Neural crest cell (in vitro differentiated cells): ENCODE data around the gene ODR4. TPM values are rescaled to one million over a fixed set of nuclear protein-coding genes. Genes with fewer than 3 reads are reported as not detected.
"Not testable (repeated sequence)": the region's sequence is repeated elsewhere in the genome, so short reads cannot be mapped to it uniquely, and the experiment has no call there.

Experiments used
- DNase-seq: peaks from one replicate; pipeline ENCODE4 v3.0.0; 2021; ENCODE audit warnings: low read depth, mixed read lengths, low spot score
- H3K27ac Mint-ChIP-seq: one replicate; pipeline ENCODE4 v1.8.0; 2021; ENCODE audit warnings: mild to moderate bottlenecking, mixed read lengths; ENCODE audit not compliant: unreplicated experiment
- H3K27me3 Mint-ChIP-seq: 2 replicates; pipeline ENCODE4 v1.8.0; 2021; ENCODE audit warnings: low read depth, mild to moderate bottlenecking, mixed read lengths
- H3K36me3 Mint-ChIP-seq: 2 replicates; pipeline ENCODE4 v1.8.0; 2021; ENCODE audit warnings: low read depth, mild to moderate bottlenecking, mixed read lengths
- H3K4me1 Mint-ChIP-seq: 2 replicates; pipeline ENCODE4 v1.8.0; 2021; ENCODE audit warnings: mixed read lengths
- H3K4me3 Mint-ChIP-seq: one replicate; pipeline ENCODE4 v1.8.0; 2021; ENCODE audit warnings: mild to moderate bottlenecking, mixed read lengths
- H3K9me3 Mint-ChIP-seq: 2 replicates; pipeline ENCODE4 v1.8.0; 2021; ENCODE audit warnings: mixed read lengths
- total RNA-seq: library from RNA; stranded (reverse); gene quantifications from 2 replicates; pipeline ENCODE4 v1.2.1, GENCODE V29; 2021
- TF ChIP-seq, protein P1 (sequence below): fragments of 200-600 bp; sonication (generic); conservative IDR thresholded peaks from 2 replicates; pipeline ENCODE4 v1.5.0; 2021; ENCODE audit warnings: antibody characterized with exemption, mild to moderate bottlenecking

ODR4 gene
- total RNA-seq, 1 donor from 2014 or later: 18.3 TPM

DNA sequence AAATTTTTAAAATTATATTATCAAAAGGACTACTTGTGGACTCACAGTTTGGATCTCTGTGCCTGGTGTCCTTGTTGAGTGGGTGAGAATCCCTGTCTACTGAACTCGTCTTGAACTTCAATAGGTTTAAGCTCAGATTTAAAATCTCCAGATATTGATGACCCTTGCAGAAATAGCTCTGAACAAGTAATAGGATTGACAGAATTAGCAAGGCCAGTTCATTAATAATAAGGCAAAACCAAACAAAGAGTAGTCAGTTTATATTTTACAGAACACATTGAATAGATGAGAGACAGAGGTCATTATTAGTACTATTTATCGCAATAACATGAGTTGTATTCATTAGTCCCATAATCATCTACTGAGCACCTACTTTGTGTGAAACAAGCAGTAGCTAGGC, 85.4 kb downstream of the ODR4 start, which contains the start of gene PDC:
PDC (minus strand) TSS at position 101 of the 400 bp plus-strand sequence. CDS start 11,655 bp downstream, outside the sequence.
- Mint-ChIP-seq H3K4me1 (no peaks in the 10 kb centered on the region), H3K4me3 (no peak within 1 kb of the TSS), H3K36me3 (no peaks in the 10 kb centered on the region), H3K27ac (no peak within 1 kb of the TSS), H3K9me3 (no peaks in the 10 kb centered on the region), H3K27me3 (no peaks in the 10 kb centered on the region)
- DNase-seq: no peak
- TF ChIP-seq, protein P1, sequence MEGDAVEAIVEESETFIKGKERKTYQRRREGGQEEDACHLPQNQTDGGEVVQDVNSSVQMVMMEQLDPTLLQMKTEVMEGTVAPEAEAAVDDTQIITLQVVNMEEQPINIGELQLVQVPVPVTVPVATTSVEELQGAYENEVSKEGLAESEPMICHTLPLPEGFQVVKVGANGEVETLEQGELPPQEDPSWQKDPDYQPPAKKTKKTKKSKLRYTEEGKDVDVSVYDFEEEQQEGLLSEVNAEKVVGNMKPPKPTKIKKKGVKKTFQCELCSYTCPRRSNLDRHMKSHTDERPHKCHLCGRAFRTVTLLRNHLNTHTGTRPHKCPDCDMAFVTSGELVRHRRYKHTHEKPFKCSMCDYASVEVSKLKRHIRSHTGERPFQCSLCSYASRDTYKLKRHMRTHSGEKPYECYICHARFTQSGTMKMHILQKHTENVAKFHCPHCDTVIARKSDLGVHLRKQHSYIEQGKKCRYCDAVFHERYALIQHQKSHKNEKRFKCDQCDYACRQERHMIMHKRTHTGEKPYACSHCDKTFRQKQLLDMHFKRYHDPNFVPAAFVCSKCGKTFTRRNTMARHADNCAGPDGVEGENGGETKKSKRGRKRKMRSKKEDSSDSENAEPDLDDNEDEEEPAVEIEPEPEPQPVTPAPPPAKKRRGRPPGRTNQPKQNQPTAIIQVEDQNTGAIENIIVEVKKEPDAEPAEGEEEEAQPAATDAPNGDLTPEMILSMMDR: no peak

DNA sequence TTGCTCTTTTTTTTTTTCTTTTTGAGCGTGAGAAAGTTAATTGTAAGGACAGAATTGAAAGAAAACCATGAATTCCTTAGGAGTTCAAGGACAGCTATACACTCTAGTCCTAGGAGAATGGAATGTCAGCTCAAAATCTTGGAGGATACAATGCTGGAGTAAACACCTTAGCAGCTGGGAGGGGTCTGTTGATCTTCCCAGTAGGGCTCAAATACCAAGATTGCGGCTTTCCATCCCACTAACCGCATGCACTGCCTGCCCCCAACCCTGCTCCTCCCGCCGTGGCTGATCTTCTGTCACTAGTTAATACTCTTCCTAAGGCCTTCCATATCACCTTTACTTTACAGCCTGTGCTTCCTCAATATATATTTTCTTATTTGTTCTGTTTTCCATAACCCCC, 87.9 kb downstream of the ODR4 start:
- H3K27ac Mint-ChIP-seq: no peak overlapping the region
- TF ChIP-seq, protein P1: no peak
- H3K4me3 Mint-ChIP-seq: no peak overlapping the region
- H3K36me3 Mint-ChIP-seq: no peaks in the 10 kb centered on the region
- no peaks in the 10 kb centered on the region for H3K27me3 Mint-ChIP-seq
- H3K9me3 Mint-ChIP-seq: no peaks in the 10 kb centered on the region
- DNase-seq: no peak
- H3K4me1 Mint-ChIP-seq: no peaks in the 10 kb centered on the region

DNA sequence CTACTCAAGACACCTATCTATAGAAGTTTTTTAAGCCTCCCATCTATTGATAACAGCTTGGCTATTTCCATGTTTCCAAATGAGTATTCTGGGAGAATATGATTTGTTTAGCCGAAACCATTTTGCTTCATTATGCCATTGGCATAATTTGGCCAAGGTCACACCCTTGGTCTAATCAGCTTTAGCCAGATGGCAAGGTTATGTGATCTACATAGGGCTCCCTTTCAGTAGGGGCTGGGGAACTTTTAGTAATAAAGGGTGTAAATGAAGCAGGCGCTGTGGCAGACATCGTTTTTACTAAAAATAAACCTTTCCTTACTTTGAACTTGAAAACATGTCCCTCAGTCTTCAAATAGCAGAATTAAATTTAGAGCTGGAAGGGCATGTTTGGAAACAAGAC, 88.3 kb downstream of the ODR4 start:
- Mint-ChIP-seq H3K4me1 (no peaks in the 10 kb centered on the region), H3K4me3 (no peak overlapping the region), H3K9me3 (no peaks in the 10 kb centered on the region), H3K27me3 (no peaks in the 10 kb centered on the region), H3K36me3 (no peaks in the 10 kb centered on the region), H3K27ac (no peak overlapping the region)
- TF ChIP-seq, protein P1: no peak
- no peak for DNase-seq

DNA sequence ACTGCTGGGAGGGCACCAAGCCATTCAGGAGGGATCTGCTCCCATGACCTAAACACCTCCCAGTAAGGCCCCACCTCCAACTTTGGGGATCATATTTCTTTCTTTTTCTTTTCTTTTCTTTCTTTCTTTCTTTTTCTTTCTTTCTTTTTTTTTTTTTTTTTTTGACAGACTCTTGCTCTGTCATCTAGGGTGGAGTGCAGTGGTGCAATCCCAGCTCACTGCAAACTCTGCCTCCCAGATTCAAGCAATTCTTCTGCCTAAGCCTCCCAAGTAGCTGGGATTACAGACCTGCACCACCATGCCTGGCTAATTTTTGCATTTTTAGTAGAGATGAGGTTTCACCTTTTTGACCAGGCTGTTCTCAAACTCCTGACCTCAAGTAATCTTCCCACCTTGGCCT, 89.9 kb downstream of the ODR4 start:
- H3K4me1 Mint-ChIP-seq, H3K36me3 Mint-ChIP-seq, H3K9me3 Mint-ChIP-seq, H3K27me3 Mint-ChIP-seq, H3K27ac Mint-ChIP-seq, DNase-seq, H3K4me3 Mint-ChIP-seq: not testable (repeated sequence)

DNA sequence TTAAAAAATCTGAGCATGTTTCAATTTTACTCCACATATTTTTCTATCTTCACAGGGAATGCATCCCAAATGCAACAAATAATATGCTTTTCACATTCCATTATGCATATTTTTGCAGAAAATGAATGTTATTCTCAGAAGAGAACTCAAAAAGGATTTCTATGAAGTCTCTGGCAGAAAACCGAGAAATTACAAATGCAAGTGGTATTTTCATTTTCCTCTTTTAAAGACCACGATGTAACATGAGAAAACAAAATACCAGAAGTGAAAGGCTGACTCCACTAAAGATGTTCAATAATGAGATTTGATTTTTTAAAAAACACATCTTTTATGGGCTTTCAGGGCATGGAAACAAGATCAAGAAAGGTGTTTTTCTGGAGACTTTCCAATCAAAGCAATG, 90.3 kb downstream of the ODR4 start:
- Mint-ChIP-seq H3K4me3 (no peak overlapping the region), H3K27ac (no peak overlapping the region), H3K36me3 (no peaks in the 10 kb centered on the region), H3K9me3 (no peaks in the 10 kb centered on the region), H3K27me3 (no peaks in the 10 kb centered on the region), H3K4me1 (no peaks in the 10 kb centered on the region)
- no peak for DNase-seq
- TF ChIP-seq, protein P1: no peak

Other genes starting within 250 kb of the ODR4 start
- gene PRG4, start 79.6 kb upstream of the ODR4 start, total RNA-seq: not detected in 2 replicates
- 133 and 135 TPM in 2 replicates for gene TPR, start 585 bp upstream of the ODR4 start, total RNA-seq
- not detected in 2 replicates for gene PDC, start 85.3 kb downstream of the ODR4 start, total RNA-seq